Keratinocyte (primary cell): ENCODE data around the gene ATL2. TPM values are rescaled to one million over a fixed set of nuclear protein-coding genes. Genes with fewer than 3 reads are reported as not detected.

Experiments used
- DNase-seq: peaks from one replicate; pipeline ENCODE4 v3.0.0-alpha.2; 2011; ENCODE audit warnings: low read depth, missing footprints, low spot score
- FAIRE-seq: peaks from 2 replicates; lab custom pipeline; 2011; peaks lifted over from hg19 to GRCh38; lab: Jason Lieb, UNC
- H2AFZ ChIP-seq: 2 replicates; pipeline ENCODE4 v1.6.0; 2012; ENCODE audit warnings: low read length, control low read depth, inconsistent platforms; ENCODE audit not compliant: control insufficient read depth
- H3K27ac ChIP-seq: 2 replicates; pipeline ENCODE4 v1.5.1; 2011; ENCODE audit warnings: low read length; ENCODE audit not compliant: control insufficient read depth, insufficient read depth
- H3K27me3 ChIP-seq: 3 replicates; pipeline ENCODE4 v1.6.0; 2011; ENCODE audit warnings: low read length; ENCODE audit not compliant: control insufficient read depth, insufficient read depth; ENCODE audit errors: extremely low read depth
- H3K36me3 ChIP-seq, 2 experiments: 2 replicates in 1 of 2; 3 replicates in 1 of 2; pipeline ENCODE4 v1.5.1; 2011; ENCODE audit warnings: low read length in 2 of 2, mild to moderate bottlenecking in 1 of 2; ENCODE audit not compliant: control insufficient read depth in 2 of 2, insufficient read depth in 2 of 2; ENCODE audit errors: extremely low read depth in 1 of 2
- H3K4me1 ChIP-seq: 3 replicates; pipeline ENCODE4 v1.5.1; 2011; ENCODE audit warnings: low read length; ENCODE audit not compliant: control insufficient read depth, insufficient read depth; ENCODE audit errors: extremely low read depth
- H3K4me2 ChIP-seq: 3 replicates; pipeline ENCODE4 v1.6.0; 2011; ENCODE audit warnings: low read depth, low read length; ENCODE audit not compliant: control insufficient read depth, insufficient read depth; ENCODE audit errors: extremely low read depth
- H3K4me3 ChIP-seq, 3 experiments: fragments of 200-600 bp in 1 of 3; sonication (generic) in 1 of 3; 2 replicates in 2 of 3; 3 replicates in 1 of 3; pipeline ENCODE4 v1.5.1; 2011 to 2016; ENCODE audit warnings: low read length in 3 of 3, mild to moderate bottlenecking in 3 of 3, control low read depth in 2 of 3, inconsistent platforms in 1 of 3, low read depth in 1 of 3, mixed read lengths in 1 of 3, mixed run types in 1 of 3, moderate library complexity in 1 of 3; ENCODE audit not compliant: control insufficient read depth in 2 of 3, insufficient read depth in 2 of 3; ENCODE audit errors: extremely low read depth in 1 of 3
- H3K79me2 ChIP-seq: 2 replicates; pipeline ENCODE4 v1.6.0; 2012; ENCODE audit warnings: low read length; ENCODE audit not compliant: control insufficient read depth, insufficient read depth
- H3K9ac ChIP-seq: 3 replicates; pipeline ENCODE4 v1.6.0; 2011; ENCODE audit warnings: low read length; ENCODE audit not compliant: control insufficient read depth, insufficient read depth; ENCODE audit errors: extremely low read depth
- H3K9me1 ChIP-seq: 3 replicates; pipeline ENCODE4 v1.6.0; 2011; ENCODE audit warnings: low read length; ENCODE audit not compliant: control insufficient read depth, insufficient read depth; ENCODE audit errors: extremely low read depth
- H3K9me3 ChIP-seq: 2 replicates; pipeline ENCODE4 v1.5.1; 2012; ENCODE audit warnings: low read depth, low read length; ENCODE audit not compliant: control insufficient read depth
- H4K20me1 ChIP-seq: 3 replicates; pipeline ENCODE4 v1.6.0; 2011; ENCODE audit warnings: low read length; ENCODE audit not compliant: control insufficient read depth, insufficient read depth; ENCODE audit errors: extremely low read depth
- EZH2 ChIP-seq: IDR thresholded peaks from one replicate; pipeline ENCODE4 v1.6.1; 2012; ENCODE audit warnings: inconsistent platforms, mild to moderate bottlenecking, low read length, moderate library complexity
- dilution Hi-C: fragments of 300-500 bp; cut with MboI; formaldehyde crosslinking; loops from one replicate; pipeline ENCODE4 v1.7.0; 2020; ENCODE audit warnings: low sequenced_read_pairs; ENCODE audit not compliant: extremely low pct_ligation_motif_present
- polyA plus RNA-seq, 5 experiments: library from polyadenylated mRNA; depleted of rRNA in 3 of 5; stranded (reverse) in 3 of 5; stranded (forward) in 1 of 5; unstranded in 1 of 5; fragments of >200 nt; gene quantifications; 1 replicate in 1 of 5; 2 replicates in 3 of 5; 3 replicates in 1 of 5; pipeline versions ENCODE4 v1.2.1 to v1.2.3, GENCODE V29; 2011 to 2012; ENCODE audit warnings: missing spikeins in 2 of 5, low read depth in 1 of 5, low replicate concordance in 1 of 5
- TF ChIP-seq, protein P1 (sequence below), 3 experiments: IDR thresholded peaks in 1 of 3; conservative IDR thresholded peaks in 1 of 3; optimal IDR thresholded peaks in 1 of 3; 2 replicates in 2 of 3; 3 replicates in 1 of 3; pipeline versions ENCODE3 to v1.5.1; 2011; ENCODE audit warnings: low read length in 3 of 3, mild to moderate bottlenecking in 3 of 3, moderate library complexity in 2 of 3, control low read depth in 1 of 3, inconsistent platforms in 1 of 3; ENCODE audit not compliant: insufficient read depth in 2 of 3; ENCODE audit errors: extremely low read depth in 1 of 3

Gene ATL2
- polyA plus RNA-seq, 1 donor (not counting 4 experiments of a cell fraction or from before 2014, with no cell fraction given), result 83.2 TPM

DNA sequence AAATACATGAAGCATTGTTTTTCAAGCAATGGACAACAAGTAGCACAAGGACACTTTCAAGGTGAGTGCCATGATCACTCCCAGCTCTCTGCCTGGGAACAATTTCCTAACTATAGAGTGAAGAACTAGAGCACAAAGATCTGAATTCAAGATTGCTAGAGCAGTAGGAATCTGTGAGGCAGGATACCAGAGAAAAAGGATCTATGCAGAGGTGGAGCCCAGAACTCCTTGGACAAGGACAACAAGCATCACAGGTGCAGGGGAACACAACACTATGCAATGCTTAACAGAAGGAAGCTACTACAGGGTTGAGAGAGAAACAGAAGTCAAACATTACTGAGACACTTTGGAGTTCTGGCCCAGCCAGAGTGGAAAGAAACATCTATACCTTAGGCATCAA is 24.7 kb downstream of the ATL2 start:
- Histone ChIP-seq H3K36me3 (no peaks in the 10 kb centered on the region), H3K9me3 (no peaks in the 10 kb centered on the region), H3K9me1 (no peaks in the 10 kb centered on the region), H3K4me2 (no peak overlapping the region), H3K4me3 (no peak overlapping the region), H3K27ac (no peak overlapping the region), H2AFZ (no peak overlapping the region), H3K9ac (no peak overlapping the region), H3K79me2 (peaks cover 85% of the 10 kb centered on the region), H4K20me1 (peaks cover 3% of the 10 kb centered on the region), H3K4me1 (no peaks in the 10 kb centered on the region), H3K27me3 (no peaks in the 10 kb centered on the region)
- TF ChIP-seq, protein P1, sequence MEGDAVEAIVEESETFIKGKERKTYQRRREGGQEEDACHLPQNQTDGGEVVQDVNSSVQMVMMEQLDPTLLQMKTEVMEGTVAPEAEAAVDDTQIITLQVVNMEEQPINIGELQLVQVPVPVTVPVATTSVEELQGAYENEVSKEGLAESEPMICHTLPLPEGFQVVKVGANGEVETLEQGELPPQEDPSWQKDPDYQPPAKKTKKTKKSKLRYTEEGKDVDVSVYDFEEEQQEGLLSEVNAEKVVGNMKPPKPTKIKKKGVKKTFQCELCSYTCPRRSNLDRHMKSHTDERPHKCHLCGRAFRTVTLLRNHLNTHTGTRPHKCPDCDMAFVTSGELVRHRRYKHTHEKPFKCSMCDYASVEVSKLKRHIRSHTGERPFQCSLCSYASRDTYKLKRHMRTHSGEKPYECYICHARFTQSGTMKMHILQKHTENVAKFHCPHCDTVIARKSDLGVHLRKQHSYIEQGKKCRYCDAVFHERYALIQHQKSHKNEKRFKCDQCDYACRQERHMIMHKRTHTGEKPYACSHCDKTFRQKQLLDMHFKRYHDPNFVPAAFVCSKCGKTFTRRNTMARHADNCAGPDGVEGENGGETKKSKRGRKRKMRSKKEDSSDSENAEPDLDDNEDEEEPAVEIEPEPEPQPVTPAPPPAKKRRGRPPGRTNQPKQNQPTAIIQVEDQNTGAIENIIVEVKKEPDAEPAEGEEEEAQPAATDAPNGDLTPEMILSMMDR (optimal IDR thresholded peaks at IDR 0.05 in 1 of 3, IDR thresholded peaks at IDR 0.05 in 1 of 3, conservative IDR thresholded peaks at IDR 0.05 in 1 of 3; ENCODE audit: extremely low read depth in 1 of 3, insufficient read depth in 2 of 3, low read length in 3 of 3), result no peak
- no peak for TF ChIP-seq EZH2
- DNase-seq (no peak), FAIRE-seq (no peak)
- dilution Hi-C loops, result no loop called here

DNA sequence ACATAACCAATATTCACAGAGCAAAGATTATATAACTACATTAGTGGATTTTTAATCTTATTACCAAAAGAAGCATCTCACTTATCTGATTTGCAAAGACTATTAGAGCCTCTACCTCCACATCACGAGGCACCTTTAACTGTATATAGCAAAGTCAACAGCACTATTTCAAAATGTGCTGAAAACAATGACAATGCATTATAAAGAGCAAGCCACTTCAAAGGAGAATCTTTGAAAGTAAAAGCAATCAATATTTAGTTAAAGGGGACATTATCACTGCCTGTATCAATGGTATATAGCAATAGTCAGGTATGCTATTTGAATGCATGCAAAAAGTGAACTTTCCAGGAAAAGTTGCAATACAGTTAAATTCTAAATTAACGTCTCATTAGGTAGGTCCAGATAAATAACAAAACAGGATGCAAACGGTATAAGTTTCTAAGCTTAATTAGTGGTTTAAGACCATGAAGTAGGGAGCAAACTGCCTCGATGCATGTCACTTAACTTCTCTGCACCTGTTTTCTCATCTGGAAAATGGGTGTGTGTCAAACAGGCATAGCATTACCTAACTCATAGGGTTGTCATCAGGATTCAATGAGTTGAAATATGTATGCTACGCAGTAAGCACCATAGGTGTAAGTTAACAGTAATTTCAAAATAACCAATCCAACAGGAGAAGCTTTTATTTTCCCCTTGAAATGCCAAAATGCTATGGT is 31.6 kb downstream of the ATL2 start:
- Histone ChIP-seq H3K79me2 (peaks cover 69% of the 10 kb centered on the region), H3K27ac (no peak overlapping the region), H3K9me1 (no peaks in the 10 kb centered on the region), H3K9ac (no peak overlapping the region), H3K27me3 (no peaks in the 10 kb centered on the region), H4K20me1 (peaks cover 3% of the 10 kb centered on the region), H2AFZ (no peak overlapping the region), H3K9me3 (no peaks in the 10 kb centered on the region), H3K4me2 (no peak overlapping the region), H3K36me3 (peaks cover 6 to 16% of the 10 kb centered on the region in 2 experiments), H3K4me1 (no peaks in the 10 kb centered on the region), H3K4me3 (no peak overlapping the region)
- TF ChIP-seq EZH2, result no peak
- TF ChIP-seq, protein P1 (optimal IDR thresholded peaks at IDR 0.05 in 1 of 3, IDR thresholded peaks at IDR 0.05 in 1 of 3, conservative IDR thresholded peaks at IDR 0.05 in 1 of 3; ENCODE audit: extremely low read depth in 1 of 3, insufficient read depth in 2 of 3, low read length in 3 of 3), result no peak
- FAIRE-seq (no peak), DNase-seq (no peak)
- dilution Hi-C loops, result loop anchor here (25.0 kb wide), 1 partner anchor 167 kb away; no protein-coding TSS in a partner anchor
